Measurements from ENCODE around the gene ELOF1. TPM values are rescaled to one million over a fixed set of nuclear protein-coding genes. Genes with fewer than 3 reads are reported as not detected.

The ELOF1 gene
- total and polyA plus RNA-seq, 2 of the 13 experiments (the other 11 are each of a cell fraction or from before 2014, with no cell fraction given): 14.5 to 43.2 TPM

DNA sequence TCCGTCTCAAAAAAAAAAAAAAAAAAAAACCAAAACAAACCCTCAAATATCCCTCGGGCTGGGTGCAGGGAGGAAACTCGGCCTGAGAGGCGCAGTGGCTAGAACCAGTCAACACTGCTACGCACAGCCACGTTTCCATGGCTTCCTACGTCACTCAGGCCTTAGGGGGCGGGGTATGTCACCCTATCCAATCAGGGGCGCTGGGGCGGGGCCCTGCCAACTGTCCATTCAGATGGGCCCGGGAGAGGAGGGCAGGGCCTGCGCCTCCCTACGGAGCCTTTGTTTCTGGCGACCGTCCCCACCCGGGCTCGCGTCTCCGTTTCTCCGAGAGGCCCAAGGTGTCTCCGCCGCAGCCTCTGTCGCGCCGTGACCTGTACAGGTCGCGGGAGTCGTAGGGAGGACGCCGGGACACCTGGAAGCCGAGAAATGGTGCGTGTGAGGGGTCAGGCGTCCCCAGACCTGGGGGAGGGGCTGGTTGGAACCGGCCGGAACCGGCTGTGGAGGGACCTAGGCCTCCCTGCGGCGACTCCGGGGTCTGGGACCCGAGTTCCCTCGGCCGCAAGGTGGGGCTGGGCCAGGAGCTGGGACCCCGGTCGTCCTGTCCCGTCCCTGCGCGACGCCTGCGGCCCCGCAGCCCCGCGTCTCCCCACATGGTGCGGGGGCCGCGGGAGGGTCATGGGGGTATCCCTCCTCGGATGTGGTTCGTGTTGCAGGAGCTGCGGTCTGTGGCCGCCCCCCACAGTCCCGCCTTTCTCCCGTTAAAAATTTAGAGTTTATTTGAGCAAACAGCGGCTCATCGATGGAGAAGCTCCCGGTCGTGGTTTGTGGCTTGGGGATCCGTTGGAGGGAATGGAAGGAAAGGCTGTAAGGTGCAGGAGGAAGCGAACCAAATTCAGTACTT is 38.4 kb upstream of the ELOF1 start, which contains the start of gene ZNF627 (continued):
- TF ChIP-seq ZNF407 (CRISPR knock-in tag; IDR thresholded peaks at IDR 0.05; ENCODE audit: not compliant biosample characterization): peak; percentile 74
- TF ChIP-seq WIZ (CRISPR knock-in tag; IDR thresholded peaks at IDR 0.05): peak; percentile 71; the same call in 1 of the 2 replicates
- no peak for TF ChIP-seq KDM6A (CRISPR knock-in tag; IDR thresholded peaks at IDR 0.05; ENCODE audit: low read depth)
- TF ChIP-seq TEAD3 (CRISPR knock-in tag; optimal IDR thresholded peaks at IDR 0.05; ENCODE audit: borderline replicate concordance): peak; percentile 13
- TF ChIP-seq SIX1 (CRISPR knock-in tag; IDR thresholded peaks at IDR 0.05; ENCODE audit: borderline replicate concordance): no peak
- TF ChIP-seq YEATS2 (CRISPR knock-in tag; IDR thresholded peaks at IDR 0.05; ENCODE audit: borderline replicate concordance): peak; percentile 59; the same call in 1 of the 2 replicates
- TF ChIP-seq NFKBIZ (CRISPR knock-in tag; IDR thresholded peaks at IDR 0.05): no peak
- TF ChIP-seq, protein P1, sequence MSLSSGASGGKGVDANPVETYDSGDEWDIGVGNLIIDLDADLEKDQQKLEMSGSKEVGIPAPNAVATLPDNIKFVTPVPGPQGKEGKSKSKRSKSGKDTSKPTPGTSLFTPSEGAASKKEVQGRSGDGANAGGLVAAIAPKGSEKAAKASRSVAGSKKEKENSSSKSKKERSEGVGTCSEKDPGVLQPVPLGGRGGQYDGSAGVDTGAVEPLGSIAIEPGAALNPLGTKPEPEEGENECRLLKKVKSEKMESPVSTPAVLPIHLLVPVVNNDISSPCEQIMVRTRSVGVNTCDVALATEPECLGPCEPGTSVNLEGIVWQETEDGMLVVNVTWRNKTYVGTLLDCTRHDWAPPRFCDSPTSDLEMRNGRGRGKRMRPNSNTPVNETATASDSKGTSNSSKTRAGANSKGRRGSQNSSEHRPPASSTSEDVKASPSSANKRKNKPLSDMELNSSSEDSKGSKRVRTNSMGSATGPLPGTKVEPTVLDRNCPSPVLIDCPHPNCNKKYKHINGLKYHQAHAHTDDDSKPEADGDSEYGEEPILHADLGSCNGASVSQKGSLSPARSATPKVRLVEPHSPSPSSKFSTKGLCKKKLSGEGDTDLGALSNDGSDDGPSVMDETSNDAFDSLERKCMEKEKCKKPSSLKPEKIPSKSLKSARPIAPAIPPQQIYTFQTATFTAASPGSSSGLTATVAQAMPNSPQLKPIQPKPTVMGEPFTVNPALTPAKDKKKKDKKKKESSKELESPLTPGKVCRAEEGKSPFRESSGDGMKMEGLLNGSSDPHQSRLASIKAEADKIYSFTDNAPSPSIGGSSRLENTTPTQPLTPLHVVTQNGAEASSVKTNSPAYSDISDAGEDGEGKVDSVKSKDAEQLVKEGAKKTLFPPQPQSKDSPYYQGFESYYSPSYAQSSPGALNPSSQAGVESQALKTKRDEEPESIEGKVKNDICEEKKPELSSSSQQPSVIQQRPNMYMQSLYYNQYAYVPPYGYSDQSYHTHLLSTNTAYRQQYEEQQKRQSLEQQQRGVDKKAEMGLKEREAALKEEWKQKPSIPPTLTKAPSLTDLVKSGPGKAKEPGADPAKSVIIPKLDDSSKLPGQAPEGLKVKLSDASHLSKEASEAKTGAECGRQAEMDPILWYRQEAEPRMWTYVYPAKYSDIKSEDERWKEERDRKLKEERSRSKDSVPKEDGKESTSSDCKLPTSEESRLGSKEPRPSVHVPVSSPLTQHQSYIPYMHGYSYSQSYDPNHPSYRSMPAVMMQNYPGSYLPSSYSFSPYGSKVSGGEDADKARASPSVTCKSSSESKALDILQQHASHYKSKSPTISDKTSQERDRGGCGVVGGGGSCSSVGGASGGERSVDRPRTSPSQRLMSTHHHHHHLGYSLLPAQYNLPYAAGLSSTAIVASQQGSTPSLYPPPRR (CRISPR knock-in tag; IDR thresholded peaks at IDR 0.05; ENCODE audit: borderline replicate concordance): 0 out of 2 replicates have a peak, but pooled peaks have one; percentile 30
- no peak for TF ChIP-seq MTF1 (CRISPR knock-in tag; IDR thresholded peaks at IDR 0.05)
- TF ChIP-seq, protein P2, sequence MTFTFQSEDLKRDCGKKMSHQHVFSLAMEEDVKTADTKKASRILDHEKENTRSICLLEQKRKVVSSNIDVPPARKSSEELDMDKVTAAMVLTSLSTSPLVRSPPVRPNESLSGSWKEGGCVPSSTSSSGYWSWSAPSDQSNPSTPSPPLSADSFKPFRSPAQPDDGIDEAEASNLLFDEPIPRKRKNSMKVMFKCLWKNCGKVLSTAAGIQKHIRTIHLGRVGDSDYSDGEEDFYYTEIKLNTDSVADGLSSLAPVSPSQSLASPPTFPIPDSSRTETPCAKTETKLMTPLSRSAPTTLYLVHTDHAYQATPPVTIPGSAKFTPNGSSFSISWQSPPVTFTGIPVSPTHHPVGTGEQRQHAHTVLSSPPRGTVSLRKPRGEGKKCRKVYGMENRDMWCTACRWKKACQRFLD (CRISPR knock-in tag; IDR thresholded peaks at IDR 0.05; ENCODE audit: borderline replicate concordance): no peak; the same call in 1 of the 2 replicates
- no peak for TF ChIP-seq SKIL (CRISPR knock-in tag; IDR thresholded peaks at IDR 0.05; ENCODE audit: borderline replicate concordance)
